C4-2B (cell line): ENCODE results near the gene MED8.

Experiments
- H3K27ac ChIP-seq: fragments of 450-650 bp; 2 replicates; pipeline ENCODE4 v1.5.1; 2017
- ZFX ChIP-seq: fragments of 450-650 bp; IDR thresholded peaks from 2 replicates; pipeline ENCODE4 v1.6.1; 2017
- TF ChIP-seq, protein P1 (sequence below): fragments of 450-650 bp; conservative IDR thresholded peaks from 2 replicates; pipeline ENCODE4 v1.5.1; 2017; ENCODE audit warnings: mild to moderate bottlenecking

MED8 gene

DNA sequence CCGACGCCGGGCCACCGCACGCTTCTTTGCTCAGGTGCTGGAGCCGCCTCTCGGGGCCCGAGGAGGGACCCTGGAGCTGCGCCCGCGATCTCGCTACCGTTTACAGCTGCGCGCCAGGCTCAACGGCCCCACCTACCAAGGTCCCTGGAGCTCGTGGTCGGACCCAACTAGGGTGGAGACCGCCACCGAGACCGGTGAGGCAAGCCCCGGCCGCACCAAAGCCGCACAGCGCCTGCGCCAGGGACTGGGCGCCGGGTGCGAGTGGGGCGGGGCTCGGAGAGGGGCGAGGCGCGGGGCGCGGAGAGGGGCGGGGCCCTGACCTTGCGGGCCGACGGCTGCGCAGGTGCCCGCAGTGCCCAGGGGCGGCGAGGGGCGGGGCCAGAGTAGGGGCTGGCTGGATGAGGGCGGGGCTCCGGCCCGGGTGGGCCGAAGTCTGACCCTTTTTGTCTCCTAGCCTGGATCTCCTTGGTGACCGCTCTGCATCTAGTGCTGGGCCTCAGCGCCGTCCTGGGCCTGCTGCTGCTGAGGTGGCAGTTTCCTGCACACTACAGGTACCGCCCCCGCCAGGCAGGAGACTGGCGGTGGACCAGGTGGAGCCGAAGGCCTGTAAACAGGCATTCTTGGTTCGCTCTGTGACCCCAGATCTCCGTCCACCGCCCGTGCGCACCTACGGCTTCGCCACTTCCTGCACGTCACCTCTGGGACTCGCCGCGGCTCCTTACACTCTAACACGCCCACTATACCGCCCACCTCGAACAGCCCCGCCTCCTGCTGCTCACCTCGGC, 40.6 kb downstream of the MED8 start:
- H3K27ac ChIP-seq = peak overlapping the region; percentile 86
- TF ChIP-seq, protein P1, sequence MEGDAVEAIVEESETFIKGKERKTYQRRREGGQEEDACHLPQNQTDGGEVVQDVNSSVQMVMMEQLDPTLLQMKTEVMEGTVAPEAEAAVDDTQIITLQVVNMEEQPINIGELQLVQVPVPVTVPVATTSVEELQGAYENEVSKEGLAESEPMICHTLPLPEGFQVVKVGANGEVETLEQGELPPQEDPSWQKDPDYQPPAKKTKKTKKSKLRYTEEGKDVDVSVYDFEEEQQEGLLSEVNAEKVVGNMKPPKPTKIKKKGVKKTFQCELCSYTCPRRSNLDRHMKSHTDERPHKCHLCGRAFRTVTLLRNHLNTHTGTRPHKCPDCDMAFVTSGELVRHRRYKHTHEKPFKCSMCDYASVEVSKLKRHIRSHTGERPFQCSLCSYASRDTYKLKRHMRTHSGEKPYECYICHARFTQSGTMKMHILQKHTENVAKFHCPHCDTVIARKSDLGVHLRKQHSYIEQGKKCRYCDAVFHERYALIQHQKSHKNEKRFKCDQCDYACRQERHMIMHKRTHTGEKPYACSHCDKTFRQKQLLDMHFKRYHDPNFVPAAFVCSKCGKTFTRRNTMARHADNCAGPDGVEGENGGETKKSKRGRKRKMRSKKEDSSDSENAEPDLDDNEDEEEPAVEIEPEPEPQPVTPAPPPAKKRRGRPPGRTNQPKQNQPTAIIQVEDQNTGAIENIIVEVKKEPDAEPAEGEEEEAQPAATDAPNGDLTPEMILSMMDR = no peak
- no peak; the same call in 1 of the 2 replicates for TF ChIP-seq ZFX

DNA sequence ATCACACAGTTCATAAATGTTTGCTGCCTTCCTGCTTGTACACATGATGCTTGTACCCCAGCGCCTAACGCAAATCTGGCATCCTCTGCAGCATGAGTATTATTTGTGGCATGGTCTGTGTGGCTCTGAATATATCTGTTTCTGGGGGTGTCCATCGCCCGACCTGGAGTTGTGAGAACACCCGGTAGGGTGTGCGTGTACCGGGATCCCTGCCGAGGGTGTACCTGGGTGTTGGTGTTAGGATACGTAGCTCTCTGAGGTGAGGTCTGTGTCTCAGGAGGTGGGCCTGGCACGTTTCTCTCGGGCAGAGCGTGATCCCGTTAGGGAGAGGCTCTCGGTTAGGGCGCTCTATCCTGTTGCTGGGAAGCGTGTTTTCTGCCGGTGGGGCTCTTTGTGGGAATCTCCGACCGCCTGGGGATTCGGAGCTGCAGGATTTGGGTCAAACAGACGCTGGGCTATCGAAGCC, 41.2 kb downstream of the MED8 start:
- peak overlapping the region; percentile 86 for H3K27ac ChIP-seq
- 0 out of 2 replicates have a peak, but pooled peaks have one; percentile 26 for TF ChIP-seq ZFX
- TF ChIP-seq, protein P1 = no peak

DNA sequence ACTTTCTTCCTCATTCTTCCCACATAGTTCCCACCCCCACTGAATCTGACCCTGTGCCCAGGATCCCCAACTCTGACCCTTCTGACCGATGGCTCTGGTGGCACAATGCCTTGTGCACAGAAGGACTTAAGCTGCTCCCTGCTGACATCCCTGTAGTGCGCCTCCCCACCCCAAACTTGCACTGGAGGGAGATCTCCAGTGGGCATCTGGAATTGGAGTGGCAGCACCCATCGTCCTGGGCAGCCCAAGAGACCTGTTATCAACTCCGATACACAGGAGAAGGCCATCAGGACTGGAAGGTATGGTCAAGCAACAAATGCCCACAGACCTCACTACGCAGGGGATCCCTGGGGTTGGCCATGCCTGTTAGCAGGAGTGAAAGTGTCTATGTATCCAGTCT, 43.0 kb downstream of the MED8 start:
- TF ChIP-seq, protein P1 = no peak
- TF ChIP-seq ZFX = no peak
- no peak overlapping the region for H3K27ac ChIP-seq

DNA sequence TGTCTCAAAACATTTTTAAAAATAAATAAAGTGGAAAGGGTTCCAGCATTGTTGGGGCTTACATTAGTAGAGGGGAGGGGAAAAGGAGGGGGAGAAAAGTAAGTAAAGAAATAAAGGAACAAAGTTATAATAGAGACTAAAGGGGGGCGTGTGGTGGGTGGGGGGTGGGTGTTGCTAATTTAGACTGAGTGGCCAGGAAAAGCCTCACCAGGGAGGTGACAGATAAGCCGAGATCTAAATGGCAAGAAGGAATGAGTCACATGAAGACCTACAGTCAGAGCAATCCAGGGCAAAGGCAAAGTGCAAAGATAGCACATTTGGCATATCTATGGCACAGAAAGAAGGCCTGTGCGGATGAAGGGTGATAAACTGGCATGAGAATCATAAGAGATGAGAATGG, 44.5 kb downstream of the MED8 start:
- TF ChIP-seq, protein P1 = no peak
- TF ChIP-seq ZFX = no peak
- no peak overlapping the region for H3K27ac ChIP-seq

DNA sequence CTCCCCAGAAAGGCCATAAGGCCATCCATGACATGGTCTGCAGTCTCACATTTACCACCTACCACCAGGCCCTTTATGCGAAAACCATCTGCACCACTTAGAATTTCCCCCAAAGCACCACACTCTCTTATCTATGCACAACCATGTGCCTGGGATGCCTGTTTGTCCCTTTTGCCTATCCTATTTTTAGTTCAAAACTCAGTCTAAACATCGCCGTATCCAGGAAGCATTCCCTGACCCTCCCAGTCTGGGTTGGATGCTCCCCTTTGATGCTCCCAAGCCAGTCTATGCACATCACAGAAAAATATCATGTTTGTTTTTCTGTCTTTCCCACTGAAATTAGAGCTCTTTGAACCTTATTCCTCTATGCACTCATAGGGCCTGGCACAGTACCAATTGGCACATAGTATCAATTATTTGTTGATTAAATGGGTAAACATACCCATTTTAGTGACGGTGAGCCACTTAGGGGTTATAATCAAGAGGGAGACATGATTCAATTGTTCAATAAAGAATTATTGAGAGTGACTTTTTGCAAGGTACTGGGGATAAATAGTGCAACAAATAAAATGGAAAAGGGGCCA, 45.2 kb downstream of the MED8 start:
- TF ChIP-seq, protein P1 = no peak
- no peak overlapping the region for H3K27ac ChIP-seq

DNA sequence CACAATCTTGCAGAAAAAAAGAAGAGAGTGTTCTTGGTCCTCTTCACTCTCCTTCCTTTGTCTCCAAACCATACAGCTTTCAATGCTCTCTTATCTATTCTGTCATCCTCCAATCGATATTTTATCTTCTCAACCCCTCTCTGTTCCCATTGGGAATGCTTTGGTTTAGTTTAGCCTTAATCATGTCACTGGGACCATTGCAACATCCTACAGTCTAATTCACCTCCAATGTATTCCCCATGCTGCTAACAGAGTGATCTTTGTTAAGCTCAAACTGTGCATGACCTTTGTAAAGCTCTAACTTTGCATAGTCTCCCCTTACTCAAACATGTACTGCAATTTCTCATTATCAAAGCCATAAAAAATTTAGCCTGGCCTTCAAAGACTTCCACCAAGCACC, 49.0 kb downstream of the MED8 start:
- no peak for TF ChIP-seq ZFX
- TF ChIP-seq, protein P1 = no peak
- H3K27ac ChIP-seq = no peak overlapping the region

DNA sequence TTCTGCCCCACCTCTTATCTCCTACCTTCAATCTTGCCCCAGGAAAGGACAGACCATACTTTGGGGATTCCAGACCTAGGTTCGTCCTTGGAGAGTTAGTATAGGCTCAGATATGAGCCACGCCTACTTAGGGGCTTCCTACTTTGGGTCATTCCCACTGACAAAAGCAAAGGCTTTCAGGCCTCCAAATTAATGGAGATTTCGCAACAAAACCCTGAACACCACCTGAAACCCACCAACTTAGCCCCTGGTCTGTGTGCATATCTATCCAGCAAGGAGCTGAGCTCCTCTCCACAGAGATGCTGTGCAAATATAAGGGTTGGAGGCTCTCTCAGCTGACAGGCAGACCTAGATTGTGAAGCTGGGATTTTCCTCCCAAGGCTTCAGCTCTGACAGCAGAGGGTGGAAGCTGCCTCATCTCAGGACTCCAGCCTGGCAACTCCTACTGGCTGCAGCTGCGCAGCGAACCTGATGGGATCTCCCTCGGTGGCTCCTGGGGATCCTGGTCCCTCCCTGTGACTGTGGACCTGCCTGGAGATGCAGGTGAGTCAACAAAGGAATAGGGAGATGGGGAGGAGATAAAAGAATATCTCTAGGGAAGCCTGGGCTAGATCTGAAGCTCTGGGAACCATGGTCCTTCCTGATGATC, 49.9 kb downstream of the MED8 start:
- no peak overlapping the region for H3K27ac ChIP-seq
- TF ChIP-seq, protein P1 = no peak
- no peak for TF ChIP-seq ZFX
